Measurements from ENCODE around the gene PCP4L1.
A peak's percentile ranks its signal among the peaks of the same experiment; 100 is the strongest.

GRCh38 chr1:161225534-161226319 lies 32.8 kb upstream of the PCP4L1 start, which contains the start of gene TOMM40L:
- TF ChIP-seq CTCF (IDR thresholded peaks at IDR 0.05; ENCODE audit: insufficient read depth, low read length) = peak; percentile 69
- peak; percentile 72 for TF ChIP-seq POLR2AphosphoS5 (IDR thresholded peaks at IDR 0.05; ENCODE audit: low read depth)

All from HL-60 (cell line).